MM.1S (cell line): ENCODE measurements around the gene TTLL4.

ENCODE experiments used
- CTCF ChIP-seq: fragments of 300-600 bp; sonication (generic); IDR thresholded peaks from 2 replicates; pipeline ENCODE4 v1.5.1; 2016; ENCODE audit warnings: antibody characterized with exemption, low read length, mixed read lengths
- EZH2 ChIP-seq: fragments of 300-600 bp; sonication (generic); optimal IDR thresholded peaks from 2 replicates; pipeline ENCODE3; 2017; ENCODE audit warnings: low read depth, mild to moderate bottlenecking, antibody characterized with exemption, low read length, mixed read lengths
- EZH2phosphoT487 ChIP-seq: fragments of 300-600 bp; sonication (generic); IDR thresholded peaks from 2 replicates; pipeline ENCODE4 v1.6.1; 2018; ENCODE audit warnings: antibody characterized with exemption, low read length

- TF ChIP-seq EZH2 (no peak), CTCF (no peak), EZH2phosphoT487 (no peak)
These were observed 10.9 kb downstream of the TTLL4 start for GRCh38 chr2:218721488-218721887.
